Left lung (tissue), 10 donors: ENCODE results near the gene NUMBL. TPM values are rescaled to one million over a fixed set of nuclear protein-coding genes. Genes with fewer than 3 reads are reported as not detected.
A peak's percentile ranks its signal among the peaks of the same experiment; 100 is the strongest.

ENCODE experiments used
- ATAC-seq: fragments of 200-7000 bp; cut with Tn5 transposase; one replicate; pipeline ENCODE4 v1.9.1; 2020; ENCODE audit warnings: moderate library complexity
- DNase-seq, 4 donors: peaks; one replicate each; pipeline ENCODE4 v3.0.0-alpha.2; 2013 to 2020
- H3K27ac ChIP-seq, 2 donors: fragments of 200-600 bp; sonication (generic) in 1 of 2; one replicate each; pipeline versions ENCODE4 v1.5.0 to v1.8.0; 2020 to 2021
- H3K27me3 ChIP-seq, 2 donors: fragments of 200-600 bp; sonication (generic) in 1 of 2; one replicate each; pipeline versions ENCODE4 v1.5.0 to v1.8.0; 2020 to 2021
- H3K36me3 ChIP-seq, 2 donors: fragments of 200-600 bp; sonication (generic) in 1 of 2; one replicate each; pipeline versions ENCODE4 v1.5.0 to v1.8.0; 2020 to 2021
- H3K4me1 ChIP-seq, 2 donors: fragments of 200-600 bp; one replicate each; pipeline ENCODE4 v1.8.0; 2021
- H3K4me3 ChIP-seq, 2 donors: fragments of 200-600 bp; sonication (generic) in 1 of 2; one replicate each; pipeline versions ENCODE4 v1.5.0 to v1.8.0; 2020 to 2021; ENCODE audit warnings: mild to moderate bottlenecking in 1 of 2
- H3K9me3 ChIP-seq, 2 donors: fragments of 200-600 bp; sonication (generic) in 1 of 2; one replicate each; pipeline versions ENCODE4 v1.5.0 to v1.8.0; 2020 to 2021
- intact Hi-C, 2 donors: fragments of 100-400 bp; cut with DNase I; formaldehyde crosslinking; loops; one replicate each; pipeline versions ENCODE4 v1.11.2 to v1.14.2; 2022
- polyA plus RNA-seq, 6 donors: library from polyadenylated mRNA; unstranded; fragments of 120-200 nt; gene quantifications; one replicate each; pipeline ENCODE4 v1.2.1, GENCODE V29; 2013; ENCODE audit not compliant: insufficient read length in 6 of 6
- total RNA-seq, 2 donors: library from RNA; stranded (reverse); fragmentation: NEBNext Ultra II Directional; extraction: Animal tissue kit (Norgen Biotek cat#: 25700); gene quantifications; one replicate each; pipeline ENCODE4 v1.2.1, GENCODE V29; 2021
- TF ChIP-seq, protein P1 (sequence below), 2 donors: fragments of 200-600 bp; sonication (generic) in 1 of 2; IDR thresholded peaks; one replicate each; pipeline versions ENCODE4 v1.5.0 to v1.8.0; 2021; ENCODE audit warnings: antibody characterized with exemption in 2 of 2
- donor health status: DM: no; HTN: yes; CAD: no.
- donor health status: DM: no; HTN: no; CAD: no.

Gene NUMBL
- total and polyA plus RNA-seq, 8 donors, result 12.8 to 30.2 (median 16.3) TPM

DNA sequence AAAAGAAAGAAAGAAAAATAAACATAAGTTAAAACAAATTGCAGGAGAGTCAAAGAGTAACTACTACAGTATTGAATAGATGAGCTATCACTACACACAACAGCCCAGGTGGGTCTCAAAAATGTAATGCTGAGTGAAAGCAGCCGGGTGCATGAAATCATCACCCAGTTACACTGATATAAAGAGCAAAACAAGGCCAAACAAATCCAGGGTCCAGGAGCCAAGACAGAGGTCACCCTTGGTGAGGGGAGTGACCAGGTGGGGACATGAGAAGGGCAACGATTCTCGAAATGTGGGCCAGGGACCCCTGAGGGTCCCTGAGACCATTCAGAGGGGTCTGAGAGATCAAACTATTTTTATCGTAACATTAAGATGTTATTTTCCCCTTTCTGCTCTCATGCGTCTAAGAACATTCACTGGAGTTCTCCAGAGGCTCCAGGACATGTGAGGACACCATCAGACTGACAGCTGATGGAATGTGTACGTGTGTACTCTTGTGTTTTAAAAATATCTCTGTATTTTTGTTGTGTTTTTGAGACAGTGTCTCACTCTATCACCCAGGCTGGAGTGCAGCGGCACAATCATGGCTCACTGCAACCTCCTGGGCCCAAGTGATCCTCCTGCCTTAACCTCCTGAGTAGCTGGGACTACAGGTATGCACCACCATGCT, 15.6 kb upstream of the NUMBL start:
- H3K4me3 ChIP-seq, result no peak overlapping the region
- peaks cover 0 to 94% of the 10 kb centered on the region in 2 donors for H3K36me3 ChIP-seq
- intact Hi-C loops, result no loop called here
- no peaks in the 10 kb centered on the region for H3K9me3 ChIP-seq
- no peaks in the 10 kb centered on the region for H3K27me3 ChIP-seq
- no peak for DNase-seq
- no peaks in the 10 kb centered on the region for H3K4me1 ChIP-seq
- TF ChIP-seq, protein P1, sequence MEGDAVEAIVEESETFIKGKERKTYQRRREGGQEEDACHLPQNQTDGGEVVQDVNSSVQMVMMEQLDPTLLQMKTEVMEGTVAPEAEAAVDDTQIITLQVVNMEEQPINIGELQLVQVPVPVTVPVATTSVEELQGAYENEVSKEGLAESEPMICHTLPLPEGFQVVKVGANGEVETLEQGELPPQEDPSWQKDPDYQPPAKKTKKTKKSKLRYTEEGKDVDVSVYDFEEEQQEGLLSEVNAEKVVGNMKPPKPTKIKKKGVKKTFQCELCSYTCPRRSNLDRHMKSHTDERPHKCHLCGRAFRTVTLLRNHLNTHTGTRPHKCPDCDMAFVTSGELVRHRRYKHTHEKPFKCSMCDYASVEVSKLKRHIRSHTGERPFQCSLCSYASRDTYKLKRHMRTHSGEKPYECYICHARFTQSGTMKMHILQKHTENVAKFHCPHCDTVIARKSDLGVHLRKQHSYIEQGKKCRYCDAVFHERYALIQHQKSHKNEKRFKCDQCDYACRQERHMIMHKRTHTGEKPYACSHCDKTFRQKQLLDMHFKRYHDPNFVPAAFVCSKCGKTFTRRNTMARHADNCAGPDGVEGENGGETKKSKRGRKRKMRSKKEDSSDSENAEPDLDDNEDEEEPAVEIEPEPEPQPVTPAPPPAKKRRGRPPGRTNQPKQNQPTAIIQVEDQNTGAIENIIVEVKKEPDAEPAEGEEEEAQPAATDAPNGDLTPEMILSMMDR (IDR thresholded peaks at IDR 0.05), result no peak
- no peak overlapping the region for H3K27ac ChIP-seq
- no peak for ATAC-seq

DNA sequence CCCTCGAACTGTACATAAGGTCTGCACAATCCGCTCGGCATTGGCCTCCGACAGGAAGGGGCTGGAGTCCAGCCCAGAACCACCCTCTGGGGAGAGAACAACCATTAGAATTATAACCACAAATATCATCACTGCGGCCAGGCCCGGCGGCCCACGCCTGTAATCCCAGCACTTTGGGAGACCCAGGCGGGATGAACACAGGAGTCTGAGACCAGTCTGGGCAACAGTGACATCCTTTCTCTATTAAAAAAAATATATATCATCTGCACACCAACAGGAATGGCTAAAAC, 14.9 kb upstream of the NUMBL start:
- H3K4me3 ChIP-seq, result no peak overlapping the region
- ATAC-seq (no peak), DNase-seq (peak in 1 of 4 donors; percentile 66)
- H3K36me3 ChIP-seq, result peaks cover 0 to 96% of the 10 kb centered on the region in 2 donors
- no peaks in the 10 kb centered on the region for H3K4me1 ChIP-seq
- TF ChIP-seq, protein P1 (IDR thresholded peaks at IDR 0.05), result no peak
- no peaks in the 10 kb centered on the region for H3K9me3 ChIP-seq
- intact Hi-C loops, result no loop called here
- H3K27me3 ChIP-seq, result no peaks in the 10 kb centered on the region
- no peak overlapping the region for H3K27ac ChIP-seq

DNA sequence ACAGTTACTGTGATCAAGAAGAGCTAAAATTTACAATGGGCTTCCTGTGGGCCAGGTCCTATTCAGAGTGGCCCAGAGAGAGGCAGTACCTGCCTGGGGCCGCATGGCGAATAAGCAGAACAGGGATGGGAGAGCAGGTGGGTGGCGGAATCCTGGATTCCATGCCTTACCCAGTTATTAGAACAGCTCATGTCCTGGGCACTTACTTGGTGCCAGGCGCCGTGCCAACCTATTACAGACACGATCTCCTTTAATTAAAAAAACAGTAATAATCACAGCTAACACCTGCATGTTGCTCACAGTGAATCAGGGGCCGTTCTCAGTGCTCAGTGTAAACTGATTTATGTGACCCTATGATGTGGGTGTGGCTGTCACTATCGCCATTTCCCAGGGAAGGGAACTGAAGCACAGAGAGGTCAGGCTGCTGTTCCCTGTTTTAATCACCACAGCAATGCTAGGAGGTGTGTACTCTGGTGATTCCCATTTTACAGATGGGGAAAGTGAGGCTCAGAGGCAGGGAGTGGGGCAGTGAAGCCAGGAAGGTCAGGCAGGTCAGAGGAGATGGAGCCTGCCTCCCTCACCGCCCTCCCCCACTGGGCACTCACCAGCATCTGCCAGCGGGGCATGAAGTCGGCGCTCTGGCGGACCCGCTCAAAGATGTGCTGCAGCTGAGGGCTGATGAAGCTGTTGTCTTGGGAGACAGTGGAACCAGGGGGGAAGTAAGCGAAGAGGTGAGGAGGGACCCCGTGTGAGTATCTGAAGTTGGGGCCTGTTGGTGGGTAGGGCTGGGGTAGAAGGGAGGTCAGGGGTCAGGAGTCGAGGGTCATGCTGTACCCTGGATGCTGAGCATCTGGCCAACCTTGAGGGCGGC, 14.3 kb upstream of the NUMBL start:
- DNase-seq, result no peak
- H3K36me3 ChIP-seq, result peaks cover 0 to 96% of the 10 kb centered on the region in 2 donors

DNA sequence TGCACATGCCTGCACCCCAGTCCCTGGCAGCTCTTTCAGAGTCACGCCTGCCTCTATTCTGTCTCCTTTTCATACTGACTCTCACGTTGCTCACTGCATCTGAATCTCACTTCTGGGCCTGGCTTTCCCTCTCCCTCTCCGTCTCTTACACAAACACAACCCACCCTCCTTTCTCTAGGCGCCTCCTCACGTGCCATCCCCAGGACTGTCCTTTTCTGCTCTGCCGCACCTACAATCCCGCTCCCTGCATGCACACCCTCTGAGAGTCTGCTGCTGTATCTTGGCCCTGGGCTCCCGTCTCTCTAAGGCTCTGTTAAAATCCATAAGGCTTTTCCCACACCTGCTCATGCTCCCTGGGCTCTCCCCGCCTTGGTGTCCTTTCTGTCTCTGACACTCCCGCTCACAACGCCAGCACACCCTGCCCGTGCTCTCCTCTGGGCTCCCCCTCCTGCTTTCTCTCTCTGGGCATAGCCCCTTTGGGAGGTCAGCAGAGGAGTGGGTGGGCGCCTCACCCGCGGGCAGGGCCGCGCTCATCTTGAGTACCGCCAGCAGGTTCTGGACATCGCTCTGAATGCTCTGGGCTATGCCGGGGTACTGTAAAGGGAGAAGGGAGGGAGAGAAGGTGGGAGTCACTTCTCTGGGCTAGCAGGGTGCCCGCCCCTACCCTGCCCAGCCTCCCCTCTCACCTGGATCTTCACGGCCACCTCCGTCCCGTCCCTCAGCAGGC, 12.7 kb upstream of the NUMBL start:
- Histone ChIP-seq H3K36me3 (peaks cover 0 to 91% of the 10 kb centered on the region in 2 donors), H3K27me3 (no peaks in the 10 kb centered on the region), H3K27ac (no peak overlapping the region), H3K9me3 (no peaks in the 10 kb centered on the region), H3K4me3 (no peak overlapping the region), H3K4me1 (no peaks in the 10 kb centered on the region)
- intact Hi-C loops, result no loop called here
- DNase-seq, result no peak
- TF ChIP-seq, protein P1 (IDR thresholded peaks at IDR 0.05), result no peak
- no peak for ATAC-seq

More for the DNA sequence above, 14.3 kb upstream of the NUMBL start:
- no peak for ATAC-seq
- Histone ChIP-seq H3K9me3 (no peaks in the 10 kb centered on the region), H3K4me3 (no peak overlapping the region), H3K4me1 (no peaks in the 10 kb centered on the region), H3K27me3 (no peaks in the 10 kb centered on the region), H3K27ac (no peak overlapping the region)
- intact Hi-C loops, result no loop called here
- TF ChIP-seq, protein P1 (IDR thresholded peaks at IDR 0.05), result no peak
